ENCODE measurements around the gene ARMC9. TPM values are rescaled to one million over a fixed set of nuclear protein-coding genes. Genes with fewer than 3 reads are reported as not detected.
"Not testable (repeated sequence)": the region's sequence is repeated elsewhere in the genome, so short reads cannot be mapped to it uniquely, and the experiment has no call there.

Gene ARMC9
- total and polyA plus RNA-seq, 3 donors from 2014 or later, result 35.0 to 49.7 (median 47.5) TPM

GRCh38 chr2:231405601-231406367 is 207.4 kb downstream of the ARMC9 start:
- H3K4me1 ChIP-seq, result peaks cover 29% of the 10 kb centered on the region
- TF ChIP-seq, protein P1, sequence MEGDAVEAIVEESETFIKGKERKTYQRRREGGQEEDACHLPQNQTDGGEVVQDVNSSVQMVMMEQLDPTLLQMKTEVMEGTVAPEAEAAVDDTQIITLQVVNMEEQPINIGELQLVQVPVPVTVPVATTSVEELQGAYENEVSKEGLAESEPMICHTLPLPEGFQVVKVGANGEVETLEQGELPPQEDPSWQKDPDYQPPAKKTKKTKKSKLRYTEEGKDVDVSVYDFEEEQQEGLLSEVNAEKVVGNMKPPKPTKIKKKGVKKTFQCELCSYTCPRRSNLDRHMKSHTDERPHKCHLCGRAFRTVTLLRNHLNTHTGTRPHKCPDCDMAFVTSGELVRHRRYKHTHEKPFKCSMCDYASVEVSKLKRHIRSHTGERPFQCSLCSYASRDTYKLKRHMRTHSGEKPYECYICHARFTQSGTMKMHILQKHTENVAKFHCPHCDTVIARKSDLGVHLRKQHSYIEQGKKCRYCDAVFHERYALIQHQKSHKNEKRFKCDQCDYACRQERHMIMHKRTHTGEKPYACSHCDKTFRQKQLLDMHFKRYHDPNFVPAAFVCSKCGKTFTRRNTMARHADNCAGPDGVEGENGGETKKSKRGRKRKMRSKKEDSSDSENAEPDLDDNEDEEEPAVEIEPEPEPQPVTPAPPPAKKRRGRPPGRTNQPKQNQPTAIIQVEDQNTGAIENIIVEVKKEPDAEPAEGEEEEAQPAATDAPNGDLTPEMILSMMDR (IDR thresholded peaks at IDR 0.05), result peak; percentile 30 to 61 (median 47)
- intact Hi-C loops (cut with DNase I; ENCODE audit: low total_unique reads); H3K36me3 ChIP-seq (ENCODE audit: low read depth, missing control alignments); DNase-seq; H3K9me3 ChIP-seq; H3K27me3 ChIP-seq; H3K4me3 ChIP-seq: not testable (repeated sequence)
- peak overlapping the region; percentile 55 to 64 for H3K27ac ChIP-seq
- WGBS, 2 donors, result 28 to 42% methylated on average over 16 of the region's 16 CpGs

DNA sequence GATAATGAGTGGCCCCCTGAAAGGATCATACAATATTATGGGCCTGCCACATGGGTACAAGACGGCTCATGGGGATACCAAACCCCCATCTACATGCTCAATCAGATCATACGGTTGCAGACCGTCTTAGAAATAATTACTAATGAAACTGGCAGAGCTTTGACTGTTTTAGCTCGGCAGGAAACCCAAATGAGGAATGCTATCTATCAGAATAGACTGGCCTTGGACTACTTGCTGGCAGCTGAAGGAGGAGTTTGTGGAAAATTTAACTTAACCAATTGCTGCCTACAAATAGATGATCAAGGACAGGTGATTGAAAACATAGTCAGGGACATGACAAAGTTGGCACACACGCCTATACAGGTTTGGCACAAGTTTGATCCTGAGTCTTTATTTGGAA is 209.3 kb downstream of the ARMC9 start:
- DNase-seq; H3K9me3 ChIP-seq; H3K4me3 ChIP-seq; H3K27me3 ChIP-seq; H3K36me3 ChIP-seq (ENCODE audit: low read depth, missing control alignments); intact Hi-C loops (cut with DNase I; ENCODE audit: low total_unique reads): not testable (repeated sequence)
- 24 to 56% methylated on average over 5 of the region's 5 CpGs for WGBS, 2 donors
- peaks cover 31% of the 10 kb centered on the region for H3K4me1 ChIP-seq
- peak overlapping the region; percentile 55 to 64 for H3K27ac ChIP-seq

DNA sequence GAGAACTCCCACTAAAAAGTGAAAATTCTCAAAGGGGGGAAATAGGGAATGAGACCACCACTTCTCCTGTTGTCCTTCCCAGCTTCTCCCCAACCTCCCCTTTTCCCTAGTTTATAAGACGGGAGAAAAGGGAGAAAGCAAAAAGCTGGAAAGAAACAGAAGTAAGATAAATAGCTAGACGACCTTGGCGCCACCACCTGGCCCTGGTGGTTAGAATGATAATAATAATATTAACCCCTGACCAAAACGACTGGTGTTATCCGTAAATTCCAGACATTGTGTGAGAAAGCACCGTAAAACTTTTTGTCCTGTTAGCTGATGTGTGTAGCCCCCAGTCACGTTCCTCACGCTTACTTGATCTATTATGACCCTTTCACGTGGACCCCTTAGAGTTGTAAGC is 209.9 kb downstream of the ARMC9 start:
- intact Hi-C loops (cut with DNase I; ENCODE audit: low total_unique reads); DNase-seq; H3K36me3 ChIP-seq (ENCODE audit: low read depth, missing control alignments); H3K27me3 ChIP-seq; H3K9me3 ChIP-seq; H3K4me3 ChIP-seq: not testable (repeated sequence)
- Histone ChIP-seq H3K27ac (peak overlapping the region; percentile 64 to 72), H3K4me1 (peaks cover 30% of the 10 kb centered on the region)
- 39 to 49% methylated on average over 9 of the region's 9 CpGs for WGBS, 2 donors

DNA sequence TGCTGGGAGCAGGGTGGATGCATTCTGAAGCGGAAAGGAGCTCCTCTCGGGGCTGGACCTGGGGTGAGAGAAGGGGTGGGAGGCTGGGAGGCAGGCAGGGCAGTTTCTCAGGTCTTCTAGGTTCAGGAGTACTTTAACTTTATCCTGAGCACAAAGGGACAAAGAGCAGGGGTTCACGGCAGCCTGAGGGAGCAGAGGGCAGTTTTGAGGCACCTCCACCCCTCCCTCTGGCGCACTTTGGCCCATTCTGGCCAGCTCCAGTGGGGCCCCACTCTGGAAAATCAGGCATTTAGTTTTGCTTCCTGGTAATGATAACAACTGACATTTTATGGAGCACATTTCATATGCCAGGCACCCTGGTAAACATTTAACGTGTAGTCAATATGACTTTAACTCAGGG is 211.3 kb downstream of the ARMC9 start:
- DNase-seq, result no peak
- no peaks in the 10 kb centered on the region for H3K9me3 ChIP-seq
- no peak overlapping the region for H3K4me3 ChIP-seq
- peaks cover 25% of the 10 kb centered on the region for H3K4me1 ChIP-seq
- 94% methylated on average over 4 to 5 of the region's 5 CpGs for WGBS, 2 donors
- H3K36me3 ChIP-seq (ENCODE audit: low read depth, missing control alignments), result no peaks in the 10 kb centered on the region
- TF ChIP-seq, protein P1 (IDR thresholded peaks at IDR 0.05), result no peak
- TF ChIP-seq POLR2A (IDR thresholded peaks at IDR 0.05), result no peak
- H3K27me3 ChIP-seq, result no peaks in the 10 kb centered on the region
- no peak overlapping the region for H3K27ac ChIP-seq
- intact Hi-C loops (cut with DNase I; ENCODE audit: low total_unique reads), result loop anchor here (10.0 kb wide), 2 partner anchors 115 to 175 kb away; no protein-coding TSS in a partner anchor

DNA sequence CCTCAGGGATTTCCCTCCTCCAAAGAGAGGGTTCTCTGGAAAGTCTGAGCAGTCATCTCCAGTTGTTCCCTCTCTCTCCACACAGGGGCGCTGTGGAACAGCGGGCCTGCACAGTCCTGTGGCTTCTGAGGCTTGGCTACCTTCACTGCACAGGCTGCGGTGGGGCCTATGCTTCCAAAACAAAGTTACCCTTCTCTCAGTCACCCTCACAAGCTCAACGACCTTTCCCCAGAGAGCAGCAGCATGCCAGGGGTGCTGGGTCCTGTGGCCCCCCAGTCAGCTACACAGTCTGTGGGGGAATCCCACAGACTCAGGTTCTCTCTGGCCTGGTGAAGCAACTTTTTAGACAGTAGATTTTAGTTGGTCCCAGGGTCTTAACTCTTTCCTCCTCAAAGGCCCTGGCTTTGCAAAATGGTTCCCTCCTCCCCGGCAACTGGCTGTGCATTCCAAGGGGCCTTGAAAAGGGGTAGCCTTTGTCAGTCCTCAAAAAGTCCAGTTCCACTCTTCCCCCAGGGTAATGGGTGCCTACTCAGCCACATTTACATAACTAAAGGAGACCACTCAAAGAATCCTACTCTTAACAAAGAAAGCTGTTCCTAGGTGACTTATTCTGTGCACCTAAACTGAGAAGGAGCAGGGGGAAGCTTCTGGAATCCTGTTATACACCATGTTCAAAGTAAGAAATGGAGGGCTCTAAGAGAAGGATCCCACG is 212.0 kb downstream of the ARMC9 start:
- Histone ChIP-seq H3K4me3 (no peak overlapping the region), H3K9me3 (no peaks in the 10 kb centered on the region), H3K4me1 (peaks cover 25% of the 10 kb centered on the region), H3K27me3 (no peaks in the 10 kb centered on the region), H3K36me3 (ENCODE audit: low read depth, missing control alignments) (no peaks in the 10 kb centered on the region), H3K27ac (no peak overlapping the region)
- 80 to 85% methylated on average over 2 to 6 of the region's 6 CpGs for WGBS, 2 donors
- no peak for DNase-seq
- TF ChIP-seq, protein P1 (IDR thresholded peaks at IDR 0.05), result peak in 2 of 3 experiments; percentile 15 to 23
- TF ChIP-seq POLR2A (IDR thresholded peaks at IDR 0.05), result no peak
- intact Hi-C loops (cut with DNase I; ENCODE audit: low total_unique reads), result loop anchor here (10.0 kb wide), 2 partner anchors 116 to 176 kb away; no protein-coding TSS in a partner anchor

Measured in testis (tissue), 3 donors.